Suprapubic skin (tissue), 4 donors: Measurements from ENCODE around the gene TSPEAR.

Experiments
- CTCF ChIP-seq, 2 donors: fragments of 200-600 bp in 1 of 2; fragments of 450-650 bp in 1 of 2; sonication (generic) in 1 of 2; IDR thresholded peaks; one replicate each; pipeline ENCODE4 v1.5.1; 2016 to 2019; ENCODE audit warnings: antibody characterized with exemption in 2 of 2, mild to moderate bottlenecking in 1 of 2, moderate library complexity in 1 of 2
- POLR2A ChIP-seq, 2 donors: fragments of 450-650 bp; IDR thresholded peaks; one replicate each; pipeline ENCODE4 v1.6.1; 2017; ENCODE audit warnings: antibody characterized with exemption in 2 of 2, mild to moderate bottlenecking in 2 of 2, moderate library complexity in 2 of 2
- POLR2AphosphoS5 ChIP-seq, 3 donors: sonication (generic); formaldehyde crosslinking; IDR thresholded peaks; one replicate each; pipeline ENCODE4 v1.6.1; 2017; ENCODE audit warnings: antibody characterized with exemption in 3 of 3

- TF ChIP-seq CTCF (IDR thresholded peaks at IDR 0.05) (no peak), POLR2A (IDR thresholded peaks at IDR 0.05) (no peak), POLR2AphosphoS5 (IDR thresholded peaks at IDR 0.05) (no peak)
Measured at GRCh38 chr21:44671911-44672310, 39.5 kb downstream of the TSPEAR start.
